NCI-H1436 treated with DMSO at 0.1 percent for 48 hours (cell line): ENCODE measurements around the gene ZNF664.

Experiments used
- DNase-seq: peaks from one replicate; lab custom pipeline; 2025; lab: John Stamatoyannopoulos, UW

Gene ZNF664

GRCh38 chr12:123990511-123990910, 17.5 kb downstream of the ZNF664 start:
- no peak for DNase-seq

GRCh38 chr12:123991372-123991951, 18.4 kb downstream of the ZNF664 start:
- no peak for DNase-seq

GRCh38 chr12:123992118-123992825, 19.3 kb downstream of the ZNF664 start:
- DNase-seq: no peak

GRCh38 chr12:123995023-123995748, 22.2 kb downstream of the ZNF664 start:
- DNase-seq: no peak

GRCh38 chr12:123996581-123996980, 23.6 kb downstream of the ZNF664 start:
- DNase-seq: no peak

- DNase-seq: no peak
These were observed 24.2 kb downstream of the ZNF664 start for GRCh38 chr12:123997033-123997822.

GRCh38 chr12:123997908-123998307, 24.9 kb downstream of the ZNF664 start:
- no peak for DNase-seq

- DNase-seq: no peak
These were observed 25.5 kb downstream of the ZNF664 start for GRCh38 chr12:123998344-123998990.

GRCh38 chr12:123998991-123999359, 26.0 kb downstream of the ZNF664 start:
- DNase-seq: no peak

- no peak for DNase-seq
These were observed 27.1 kb downstream of the ZNF664 start for GRCh38 chr12:124000111-124000510.

GRCh38 chr12:124001343-124001742, 28.3 kb downstream of the ZNF664 start:
- no peak for DNase-seq

GRCh38 chr12:124002021-124002644, 29.1 kb downstream of the ZNF664 start:
- no peak for DNase-seq

- no peak for DNase-seq
These were observed 29.6 kb downstream of the ZNF664 start for GRCh38 chr12:124002654-124003053.

- no peak for DNase-seq
These were observed 31.3 kb downstream of the ZNF664 start for GRCh38 chr12:124004233-124004875.

GRCh38 chr12:124006085-124006845, 33.2 kb downstream of the ZNF664 start:
- DNase-seq: no peak

GRCh38 chr12:124006846-124007713, 34.1 kb downstream of the ZNF664 start:
- DNase-seq: no peak

- DNase-seq: no peak
These were observed 35.0 kb downstream of the ZNF664 start for GRCh38 chr12:124007826-124008570.

- no peak for DNase-seq
These were observed 35.6 kb downstream of the ZNF664 start for GRCh38 chr12:124008595-124008994.
